A549 (cell line): ENCODE results near the gene C2orf78. TPM values are rescaled to one million over a fixed set of nuclear protein-coding genes. Genes with fewer than 3 reads are reported as not detected.

Experiments
- ATAC-seq, 2 experiments: fragments of 200-7000 bp in 1 of 2; fragments of >200 bp in 1 of 2; cut with Nextera tagmentation in 1 of 2; cut with Tn5 transposase in 1 of 2; 3 replicates each; pipeline versions ENCODE4 v1.8.0 to v1.9.1; 2018 to 2020; ENCODE audit warnings: mild to moderate bottlenecking in 1 of 2, moderate library complexity in 1 of 2
- CTCF ChIA-PET: fragments of 300-600 bp; sonication (Branson Sonifier 250); formaldehyde crosslinking; extraction: SDS; loops from one replicate; lab custom pipeline; 2021; ENCODE audit warnings: antibody characterized with exemption, inconsistent platforms; lab: Yijun Ruan, JAX
- POLR2A ChIA-PET: fragments of 350-600 bp; formaldehyde crosslinking; extraction: SDS; loops from one replicate; lab custom pipeline; 2021; ENCODE audit warnings: antibody characterized with exemption, inconsistent platforms; lab: Yijun Ruan, JAX
- DNase-seq, 2 experiments: peaks; one replicate each; pipeline versions ENCODE4 v3.0.0 to v3.0.0-alpha.2; 2011 to 2016; ENCODE audit warnings: low read depth in 1 of 2, low spot score in 1 of 2
- FAIRE-seq: peaks from 2 replicates; lab custom pipeline; 2011; peaks lifted over from hg19 to GRCh38; lab: Jason Lieb, UNC
- H3K27ac ChIP-seq, 2 experiments: fragments of >200 bp; sonication (Bioruptor Twin); formaldehyde crosslinking; 3 replicates each; pipeline ENCODE4 v1.5.1; 2016 to 2017
- H3K4me1 ChIP-seq: fragments of >200 bp; sonication (Bioruptor Twin); formaldehyde crosslinking; 3 replicates; pipeline ENCODE4 v1.6.1; 2016
- H3K4me2 ChIP-seq: fragments of >200 bp; sonication (Bioruptor Twin); formaldehyde crosslinking; 3 replicates; pipeline ENCODE4 v1.6.1; 2016
- H3K4me3 ChIP-seq: fragments of >200 bp; sonication (Bioruptor Twin); formaldehyde crosslinking; 3 replicates; pipeline ENCODE4 v1.5.1; 2016
- H3K9me3 ChIP-seq: fragments of >200 bp; sonication (Bioruptor Twin); formaldehyde crosslinking; 3 replicates; pipeline ENCODE4 v1.6.1; 2016
- CHD2 ChIP-seq: fragments of 150-350 bp; IDR thresholded peaks from 2 replicates; pipeline ENCODE4 v1.6.1; 2014; ENCODE audit warnings: low read length; ENCODE audit not compliant: partially characterized antibody
- CHD4 ChIP-seq: fragments of 200-600 bp; sonication (generic); IDR thresholded peaks from 2 replicates; pipeline ENCODE4 v1.6.1; 2016; ENCODE audit warnings: antibody characterized with exemption, mild to moderate bottlenecking, borderline replicate concordance
- FOSB ChIP-seq: fragments of 250-450 bp; sonication (Bioruptor Pico); IDR thresholded peaks from 2 replicates; pipeline ENCODE4 v1.5.0; 2020; ENCODE audit warnings: mild to moderate bottlenecking, moderate library complexity
- FOSL2 ChIP-seq, 2 experiments: fragments of 450-650 bp in 1 of 2; fragments of >200 bp in 1 of 2; sonication (Bioruptor Twin) in 1 of 2; formaldehyde crosslinking; IDR thresholded peaks; 2 replicates each; pipeline versions ENCODE4 v1.5.0 to v1.6.1; 2016 to 2020; ENCODE audit warnings: mild to moderate bottlenecking in 1 of 2, moderate library complexity in 1 of 2
- FOXS1 ChIP-seq: fragments of 250-450 bp; sonication (Bioruptor Pico); IDR thresholded peaks from 2 replicates; pipeline ENCODE4 v1.5.0; 2020; ENCODE audit warnings: mild to moderate bottlenecking, moderate library complexity
- HEYL ChIP-seq: fragments of 250-450 bp; sonication (Bioruptor Pico); IDR thresholded peaks from 2 replicates; pipeline ENCODE4 v1.8.0; 2021; ENCODE audit warnings: mild to moderate bottlenecking, moderate library complexity
- HOXA7 ChIP-seq: fragments of 250-450 bp; sonication (Bioruptor Pico); IDR thresholded peaks from 2 replicates; pipeline ENCODE4 v1.5.0; 2020; ENCODE audit warnings: mild to moderate bottlenecking, moderate library complexity
- MAFK ChIP-seq: fragments of 450-650 bp; IDR thresholded peaks from 2 replicates; pipeline ENCODE4 v1.6.1; 2014; ENCODE audit not compliant: partially characterized antibody
- MYC ChIP-seq: IDR thresholded peaks from 2 replicates; pipeline ENCODE4 v1.6.1; 2012; ENCODE audit warnings: mild to moderate bottlenecking, inconsistent platforms, low read length, improper control_type of control experiment, borderline replicate concordance
- PHF8 ChIP-seq: fragments of 200-600 bp; sonication (generic); IDR thresholded peaks from 2 replicates; pipeline ENCODE4 v1.6.1; 2016; ENCODE audit warnings: low read depth, mild to moderate bottlenecking, antibody characterized with exemption, moderate library complexity, borderline replicate concordance
- POLR2A ChIP-seq: IDR thresholded peaks from 2 replicates; pipeline ENCODE4 v1.6.1; 2012; ENCODE audit warnings: mild to moderate bottlenecking, low read length
- RARB ChIP-seq: fragments of 250-450 bp; sonication (Bioruptor Pico); IDR thresholded peaks from 2 replicates; pipeline ENCODE4 v1.8.0; 2021; ENCODE audit warnings: mild to moderate bottlenecking, moderate library complexity
- RCOR1 ChIP-seq: fragments of 150-350 bp; IDR thresholded peaks from 2 replicates; pipeline ENCODE4 v1.6.1; 2014; ENCODE audit warnings: antibody characterized with exemption, low read length, low read depth
- REST ChIP-seq: fragments of 200-600 bp; sonication (generic); IDR thresholded peaks from 2 replicates; pipeline ENCODE4 v1.6.1; 2016; ENCODE audit warnings: antibody characterized with exemption, mild to moderate bottlenecking, moderate library complexity
- RFX5 ChIP-seq: fragments of 450-650 bp; IDR thresholded peaks from 2 replicates; pipeline ENCODE4 v1.7.1; 2014; ENCODE audit warnings: antibody characterized with exemption, mild to moderate bottlenecking, moderate library complexity
- SMC3 ChIP-seq: fragments of >200 bp; sonication (Bioruptor Twin); formaldehyde crosslinking; IDR thresholded peaks from 3 replicates; pipeline ENCODE4 v1.6.1; 2018; ENCODE audit warnings: inconsistent platforms
- TFCP2L1 ChIP-seq: fragments of 250-450 bp; sonication (Bioruptor Pico); IDR thresholded peaks from 2 replicates; pipeline ENCODE4 v1.5.0; 2021; ENCODE audit warnings: mild to moderate bottlenecking
- ZFP36 ChIP-seq: fragments of 450-650 bp; IDR thresholded peaks from 2 replicates; pipeline ENCODE4 v1.6.1; 2014; ENCODE audit warnings: borderline replicate concordance; ENCODE audit not compliant: partially characterized antibody
- WGBS: methylation state at CpG from one replicate; pipeline ENCODE4 v1.1.6; 2017; ENCODE audit errors: missing lambda C conversion rate; 5-methylcytosine and 5-hydroxymethylcytosine counted together
- polyA plus RNA-seq, 4 experiments: library from polyadenylated mRNA; depleted of rRNA in 3 of 4; stranded (reverse); fragments of >200 nt; fragmentation: RNase III in 1 of 4; extraction: RNeasy Plus Mini Kit Qiagen cat#74134 plus additional on column Dnase treatment in 1 of 4; gene quantifications; 2 replicates in 3 of 4; 3 replicates in 1 of 4; pipeline ENCODE4 v1.2.3, GENCODE V29; 2011 to 2017
- TF ChIP-seq, protein P1 (sequence below): fragments of >200 bp; sonication (Bioruptor Twin); formaldehyde crosslinking; IDR thresholded peaks from 2 replicates; pipeline ENCODE4 v1.6.1; 2016

Gene C2orf78
- polyA plus RNA-seq, 2 of the 4 experiments (the other 2 are of a cell fraction): not detected

GRCh38 chr2:73770725-73771124 is 13.3 kb upstream of the C2orf78 start (continued):
- TF ChIP-seq REST (no peak), RARB (no peak), FOXS1 (CRISPR knock-in tag) (no peak), FOSL2 (IDR thresholded peaks at IDR 0.05) (no peak), FOSL2 (CRISPR knock-in tag; IDR thresholded peaks at IDR 0.05) (no peak), MAFK (no peak), CHD2 (no peak), HEYL (no peak), SMC3 (no peak), ZFP36 (no peak), HOXA7 (no peak)
- TF ChIP-seq, all 56 proteins: peak for 0

- FAIRE-seq (no peak), ATAC-seq (no peak), DNase-seq (no peak)
- H3K4me2 ChIP-seq: no peak overlapping the region
- H3K4me1 ChIP-seq: no peaks in the 10 kb centered on the region
- no peak overlapping the region for H3K4me3 ChIP-seq
- no peak overlapping the region for H3K27ac ChIP-seq
- ChIA-PET CTCF (interaction anchor here (0.9 kb wide), 1 partner anchor 14 kb away, joined by 4 read pairs; no protein-coding TSS in a partner anchor), POLR2A (no interaction called here)
- no peak for TF ChIP-seq TFCP2L1 (CRISPR knock-in tag)
- no peak for TF ChIP-seq PHF8
- TF ChIP-seq POLR2A: no peak
- TF ChIP-seq FOSB (CRISPR knock-in tag): no peak
- TF ChIP-seq CHD4: no peak
- TF ChIP-seq SMC3: no peak
- TF ChIP-seq, protein P1, sequence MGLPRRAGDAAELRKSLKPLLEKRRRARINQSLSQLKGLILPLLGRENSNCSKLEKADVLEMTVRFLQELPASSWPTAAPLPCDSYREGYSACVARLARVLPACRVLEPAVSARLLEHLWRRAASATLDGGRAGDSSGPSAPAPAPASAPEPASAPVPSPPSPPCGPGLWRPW: no peak
- TF ChIP-seq RCOR1: no peak
- TF ChIP-seq RFX5: no peak
- H3K9me3 ChIP-seq: no peaks in the 10 kb centered on the region
Measured at GRCh38 chr2:73772819-73773218, 11.2 kb upstream of the C2orf78 start.

GRCh38 chr2:73776381-73776780 is 7.6 kb upstream of the C2orf78 start:
- peaks cover 8% of the 10 kb centered on the region for H3K4me1 ChIP-seq
- 91% methylated on average over 4 of the region's 4 CpGs for WGBS
- TF ChIP-seq MYC (no peak), FOSL2 (IDR thresholded peaks at IDR 0.05) (no peak), FOSL2 (CRISPR knock-in tag; IDR thresholded peaks at IDR 0.05) (no peak)
- CTCF ChIA-PET: interaction anchor here (0.6 kb wide), 1 partner anchor 83 kb away, joined by 3 read pairs; no protein-coding TSS in a partner anchor
- H3K9me3 ChIP-seq: no peaks in the 10 kb centered on the region
- FAIRE-seq (no peak), DNase-seq (no peak), ATAC-seq (no peak)
- no peak overlapping the region for H3K27ac ChIP-seq
- POLR2A ChIA-PET: no interaction called here
- H3K4me2 ChIP-seq: no peak overlapping the region
- H3K4me3 ChIP-seq: no peak overlapping the region
